HuH-7 (cell line): ENCODE measurements around the gene MRPL37.
"Not testable (repeated sequence)": the region's sequence is repeated elsewhere in the genome, so short reads cannot be mapped to it uniquely, and the experiment has no call there.

Experiments used
- DNase-seq: peaks from one replicate; pipeline ENCODE4 v3.0.0; 2011; ENCODE audit warnings: low spot score

MRPL37 gene

GRCh38 chr1:54172614-54173599, 27.1 kb upstream of the MRPL37 start:
- DNase-seq, result no peak

GRCh38 chr1:54173681-54174080, 26.3 kb upstream of the MRPL37 start:
- no peak for DNase-seq

- no peak for DNase-seq
These were observed 25.9 kb upstream of the MRPL37 start for GRCh38 chr1:54174106-54174505.

- no peak for DNase-seq
These were observed 23.2 kb upstream of the MRPL37 start for GRCh38 chr1:54176621-54177327.

GRCh38 chr1:54177726-54178125, 22.2 kb upstream of the MRPL37 start:
- DNase-seq, result no peak

GRCh38 chr1:54178296-54179070, 21.5 kb upstream of the MRPL37 start:
- no peak for DNase-seq

- DNase-seq, result no peak
These were observed 19.1 kb upstream of the MRPL37 start for GRCh38 chr1:54180701-54181360.

- DNase-seq, result no peak
These were observed 13.9 kb upstream of the MRPL37 start for GRCh38 chr1:54186056-54186455.

GRCh38 chr1:54188291-54188690, 11.7 kb upstream of the MRPL37 start:
- DNase-seq, result no peak

- no peak for DNase-seq
These were observed 9.4 kb upstream of the MRPL37 start for GRCh38 chr1:54190526-54190925.

- no peak for DNase-seq
These were observed 8.4 kb upstream of the MRPL37 start for GRCh38 chr1:54191525-54191924.

GRCh38 chr1:54193453-54193852, 6.5 kb upstream of the MRPL37 start:
- DNase-seq, result no peak

GRCh38 chr1:54199151-54199764, 709 bp upstream of the MRPL37 start:
- DNase-seq, result peak; percentile 22

- DNase-seq, result no peak
These were observed 591 bp downstream of the MRPL37 start for GRCh38 chr1:54200519-54200997.

GRCh38 chr1:54204199-54204598, 4.2 kb downstream of the MRPL37 start:
- DNase-seq, result no peak

GRCh38 chr1:54207287-54207686, 7.3 kb downstream of the MRPL37 start:
- DNase-seq, result no peak

- not testable (repeated sequence) for DNase-seq
These were observed 7.9 kb downstream of the MRPL37 start for GRCh38 chr1:54207896-54208295.

- no peak for DNase-seq
These were observed 12.9 kb downstream of the MRPL37 start for GRCh38 chr1:54212872-54213271.

- no peak for DNase-seq
These were observed 15.6 kb downstream of the MRPL37 start for GRCh38 chr1:54215523-54215922.

GRCh38 chr1:54218883-54219687, 19.1 kb downstream of the MRPL37 start:
- no peak for DNase-seq

- DNase-seq, result no peak
These were observed 19.7 kb downstream of the MRPL37 start for GRCh38 chr1:54219688-54220003.
